HG03521 (cell line): ENCODE measurements around the gene PCED1B.
"Not testable (repeated sequence)": the region's sequence is repeated elsewhere in the genome, so short reads cannot be mapped to it uniquely, and the experiment has no call there.

Experiments used
- ATAC-seq: cut with Tn5 transposase; IDR thresholded peaks from one replicate; pipeline ENCODE4 v1.9.1; 2021; ENCODE audit warnings: mild to moderate bottlenecking, moderate library complexity; ENCODE audit not compliant: unreplicated experiment

The PCED1B gene

DNA sequence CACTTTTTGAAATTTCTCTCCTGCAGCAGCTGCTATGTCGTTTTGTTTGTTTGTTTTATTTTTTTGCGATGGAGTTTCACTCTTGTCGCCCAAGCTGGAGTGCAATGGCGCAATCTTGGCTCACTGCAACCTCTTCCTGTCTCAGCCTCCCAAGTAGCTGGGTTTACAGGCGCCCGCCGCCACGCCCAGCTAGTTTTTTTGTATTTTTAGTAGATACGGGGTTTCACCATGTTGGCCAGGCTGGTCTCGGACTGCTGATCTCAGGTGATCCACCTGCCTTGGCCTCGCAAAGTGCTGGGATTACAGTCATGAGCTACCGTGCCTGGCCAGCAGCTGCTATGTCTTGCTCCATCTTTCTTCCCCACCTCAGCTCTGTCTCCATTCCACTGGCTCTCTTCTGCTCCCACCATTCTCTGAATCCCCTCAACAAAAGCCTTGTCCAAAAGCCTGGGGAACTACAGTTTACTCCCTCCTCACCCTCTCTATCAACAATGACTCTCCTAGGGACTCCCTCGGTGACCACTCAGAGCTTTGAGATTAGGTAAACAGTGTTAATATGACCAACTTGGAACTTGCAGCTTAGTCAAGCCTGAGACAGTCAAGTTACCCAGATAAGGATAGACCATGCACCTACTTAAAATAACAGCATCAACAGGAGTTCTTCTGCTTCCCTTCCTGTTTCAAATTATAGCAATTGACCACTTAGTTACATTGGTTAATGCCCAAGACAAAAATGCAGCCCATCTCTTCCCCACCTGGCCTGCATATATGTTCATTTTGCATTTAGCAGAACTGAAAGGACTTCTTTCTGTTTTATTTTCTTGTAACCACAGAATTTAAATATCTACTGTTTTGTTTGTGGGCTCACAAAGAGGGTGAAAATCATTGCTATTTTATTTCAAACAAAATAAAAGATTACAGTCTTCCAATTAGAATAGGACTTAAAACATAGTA is 189.4 kb downstream of the PCED1B start:
- ATAC-seq = peak; percentile 77

DNA sequence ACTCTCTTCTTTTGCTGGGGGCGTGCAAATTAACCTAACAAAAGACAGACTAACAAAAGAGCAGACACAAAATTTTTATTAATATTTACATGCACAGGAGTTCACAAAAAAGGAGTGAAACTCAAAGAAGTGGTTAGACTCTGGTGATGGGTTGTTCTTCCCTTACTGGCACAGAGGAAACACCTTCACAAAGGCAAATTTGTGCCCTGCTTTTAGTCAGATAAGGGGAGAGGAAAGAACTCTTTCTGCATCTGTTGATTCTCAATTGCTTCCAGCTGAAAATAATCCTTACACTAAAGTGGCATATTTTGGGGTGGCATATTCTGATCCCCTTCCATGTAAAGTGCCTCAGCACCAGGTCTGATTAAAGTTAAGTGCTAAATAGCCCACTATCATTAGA is 190.5 kb downstream of the PCED1B start:
- ATAC-seq = no peak

- no peak for ATAC-seq
These were observed 191.6 kb downstream of the PCED1B start for GRCh38 chr12:47270782-47271664.

GRCh38 chr12:47271800-47272239 is 192.4 kb downstream of the PCED1B start:
- no peak for ATAC-seq

GRCh38 chr12:47272412-47273190 is 193.2 kb downstream of the PCED1B start:
- no peak for ATAC-seq

DNA sequence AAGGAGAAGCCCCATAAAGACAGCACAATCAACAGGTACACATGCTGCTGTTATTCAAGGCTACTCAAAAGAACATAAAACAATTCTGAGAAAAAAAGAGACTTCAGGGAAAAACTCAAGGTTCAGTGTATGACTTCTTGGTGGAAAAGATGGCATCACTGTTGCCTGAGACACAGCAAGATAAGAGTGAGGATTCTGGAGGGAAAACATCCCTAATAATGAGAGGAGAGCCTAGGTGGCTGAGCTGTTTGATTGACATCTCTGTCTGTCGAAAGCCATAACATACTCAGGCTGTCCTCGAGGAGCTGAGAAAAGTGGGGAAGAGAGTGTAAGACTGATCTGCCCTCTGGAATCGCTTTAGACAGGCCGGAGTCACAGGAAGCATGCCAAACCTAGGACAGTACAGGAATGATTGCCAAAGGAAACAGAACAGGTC is 193.8 kb downstream of the PCED1B start:
- no peak for ATAC-seq

DNA sequence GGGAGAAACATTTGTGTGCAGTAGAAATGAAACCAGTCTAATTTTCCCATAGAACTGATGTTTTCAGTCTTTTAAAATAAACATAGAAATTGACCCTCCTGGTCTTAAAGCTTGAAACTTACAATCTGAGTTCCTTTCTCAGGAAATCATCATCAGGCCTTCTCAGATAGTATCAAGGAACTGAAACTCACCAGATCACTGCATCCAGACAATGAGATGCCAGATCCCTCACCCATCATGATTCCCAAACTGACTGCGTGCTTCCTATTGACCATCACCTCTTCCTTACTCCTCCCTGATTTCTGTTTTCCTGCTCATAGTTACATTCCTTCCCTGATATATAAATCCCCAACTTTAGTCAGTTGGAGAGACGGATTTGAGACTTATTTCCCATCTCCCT is 195.3 kb downstream of the PCED1B start:
- no peak for ATAC-seq

GRCh38 chr12:47276253-47276620 is 196.8 kb downstream of the PCED1B start:
- ATAC-seq = no peak

DNA sequence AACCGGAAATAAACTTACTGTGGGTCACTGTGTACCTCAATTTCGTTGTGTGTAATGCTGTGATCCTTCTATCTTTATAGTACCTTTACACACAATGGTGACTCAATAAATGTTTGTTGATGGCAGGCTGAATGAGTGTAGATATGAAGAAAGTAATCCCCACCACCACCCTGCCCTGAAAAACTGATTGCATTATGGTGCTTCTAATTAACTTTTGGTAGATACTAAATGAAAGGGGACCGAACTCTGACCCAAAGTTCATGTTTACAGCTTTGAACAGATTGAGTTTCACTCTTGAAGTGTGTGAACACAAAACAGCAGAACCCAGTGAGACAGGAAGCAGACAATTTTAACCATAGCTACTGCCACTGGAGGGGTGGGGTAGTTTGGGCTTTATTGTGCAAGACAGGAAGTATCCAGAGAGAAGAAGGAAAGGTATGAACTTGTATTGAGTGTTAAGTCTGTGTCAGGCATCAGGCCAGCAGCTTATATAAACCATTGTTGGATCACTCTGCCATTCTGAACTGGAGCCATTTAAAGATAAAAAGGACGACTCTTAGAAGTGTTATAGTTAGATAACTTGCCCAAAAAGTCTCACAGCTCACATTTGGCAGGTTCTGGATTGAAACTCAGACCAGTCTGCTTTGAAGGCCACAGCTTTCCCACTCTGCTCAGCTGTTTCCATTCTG is 197.3 kb downstream of the PCED1B start:
- ATAC-seq = peak; percentile 94

DNA sequence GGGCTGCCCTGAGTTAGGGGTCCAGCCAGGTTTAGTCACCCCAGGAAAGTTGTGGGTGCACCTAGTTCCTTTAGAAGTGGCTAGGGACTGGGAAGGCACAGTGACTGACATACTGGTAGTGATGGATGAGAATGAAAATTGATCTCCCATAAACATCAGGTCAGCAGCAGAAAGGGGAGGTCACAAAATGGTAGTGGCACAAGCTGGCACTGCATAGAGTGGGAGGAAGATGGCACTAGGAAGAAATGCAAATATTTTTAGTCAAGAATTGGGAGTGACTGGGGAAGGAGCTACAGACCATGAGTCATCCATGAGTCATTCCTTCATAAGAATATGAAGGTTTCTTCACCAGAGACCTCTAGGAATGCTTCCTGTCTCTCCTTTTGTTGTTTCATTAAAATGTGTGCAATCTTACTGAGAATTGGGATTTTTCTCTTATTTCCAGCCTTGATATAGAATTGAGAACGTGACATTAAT is 198.6 kb downstream of the PCED1B start:
- no peak for ATAC-seq

- ATAC-seq = not testable (repeated sequence)
These were observed 200.3 kb downstream of the PCED1B start for GRCh38 chr12:47279758-47280157.

DNA sequence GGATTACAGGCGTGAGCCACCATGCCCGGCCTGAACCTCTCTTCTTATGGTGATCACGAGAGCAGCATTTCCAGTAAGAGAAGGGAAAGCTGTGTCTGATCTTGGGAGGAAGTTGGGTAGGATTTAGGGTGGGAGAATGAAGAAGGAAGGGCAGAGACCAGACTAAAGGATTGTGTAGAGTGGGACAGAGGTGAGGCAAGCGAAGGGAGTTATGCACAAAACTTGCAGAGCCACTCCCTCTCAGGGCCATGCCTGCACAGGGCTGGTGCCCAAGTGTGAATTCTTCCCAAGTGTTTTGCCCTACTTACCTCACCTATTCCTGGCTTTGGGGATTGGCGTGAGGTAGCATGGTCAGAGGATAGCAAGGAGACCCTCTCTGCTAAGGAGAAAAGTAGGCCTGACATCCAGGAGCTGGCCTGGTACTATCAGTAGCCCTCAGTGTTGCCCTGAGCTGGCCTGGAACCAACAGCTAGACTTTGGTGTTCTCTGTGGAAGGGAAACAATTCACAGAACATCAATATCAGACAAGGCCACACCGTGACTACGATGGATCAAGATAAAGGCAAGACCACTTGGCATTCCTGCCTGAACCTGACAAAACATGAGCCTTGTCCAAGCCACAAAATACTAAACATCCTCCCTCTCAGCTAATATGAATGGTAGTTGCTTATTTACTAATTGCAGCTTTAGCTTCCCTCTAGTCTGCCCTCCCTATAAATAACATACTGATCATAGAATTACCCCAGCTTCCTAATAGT is 201.3 kb downstream of the PCED1B start:
- ATAC-seq = no peak

DNA sequence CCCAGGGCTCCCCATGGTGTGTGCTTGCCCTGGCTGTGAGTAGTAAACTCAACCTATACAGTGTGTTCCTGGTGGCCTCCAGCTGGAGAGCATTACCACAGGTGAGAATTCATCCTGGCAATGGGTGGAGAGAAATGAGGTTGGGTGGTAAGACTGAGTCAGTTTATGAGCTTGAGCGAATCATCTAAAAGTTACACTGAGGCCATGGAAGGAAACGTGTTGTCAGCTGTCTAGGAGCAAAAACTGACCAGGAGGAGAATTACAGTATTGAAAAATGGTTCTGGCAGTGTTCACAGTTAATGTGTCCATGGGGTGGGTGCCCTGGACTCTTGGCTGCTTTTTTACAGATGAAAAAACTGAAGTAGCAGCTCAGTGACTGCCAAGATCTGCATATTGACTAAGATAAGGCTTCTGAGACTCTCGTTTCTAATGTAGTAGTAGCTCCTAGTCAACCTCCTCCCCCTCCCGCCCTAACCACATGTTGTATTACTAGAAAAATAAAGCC is 202.3 kb downstream of the PCED1B start:
- ATAC-seq = no peak

GRCh38 chr12:47282206-47282605 is 202.8 kb downstream of the PCED1B start:
- no peak for ATAC-seq
